KMS-11 (cell line): Measurements from ENCODE around the gene RAB3A.
A peak's percentile ranks its signal among the peaks of the same experiment; 100 is the strongest.

Experiments
- H2AFZ ChIP-seq: fragments of 200-600 bp; sonication (generic); 2 replicates; pipeline ENCODE4 v1.6.1; 2016; ENCODE audit warnings: antibody characterized with exemption, mixed run types, low read depth
- H3K27ac ChIP-seq: fragments of 200-600 bp; sonication (generic); 2 replicates; pipeline ENCODE4 v1.6.1; 2016; ENCODE audit warnings: mild to moderate bottlenecking, mixed run types
- H3K27me3 ChIP-seq: fragments of 200-600 bp; sonication (generic); 2 replicates; pipeline ENCODE4 v1.6.1; 2017; ENCODE audit warnings: mild to moderate bottlenecking, low read depth, mixed run types, moderate library complexity; ENCODE audit not compliant: insufficient read depth
- H3K36me3 ChIP-seq: fragments of 200-600 bp; sonication (generic); 2 replicates; pipeline ENCODE4 v1.6.1; 2017; ENCODE audit warnings: mild to moderate bottlenecking, mixed run types; ENCODE audit not compliant: insufficient read depth
- H3K4me1 ChIP-seq: fragments of 200-600 bp; sonication (generic); 2 replicates; pipeline ENCODE4 v1.6.1; 2016; ENCODE audit warnings: mild to moderate bottlenecking, low read depth, mixed run types; ENCODE audit not compliant: poor library complexity, severe bottlenecking
- H3K4me2 ChIP-seq: fragments of 200-600 bp; sonication (generic); 2 replicates; pipeline ENCODE4 v1.7.0; 2016; ENCODE audit warnings: mild to moderate bottlenecking, mixed run types
- H3K4me3 ChIP-seq: fragments of 200-600 bp; sonication (generic); IDR thresholded peaks from 2 replicates; pipeline ENCODE4 v1.6.1; 2017; ENCODE audit warnings: low read depth, low read length, mixed read lengths; ENCODE audit not compliant: insufficient read depth
- H3K79me2 ChIP-seq: fragments of 200-600 bp; sonication (generic); 2 replicates; pipeline ENCODE4 v1.6.1; 2016; ENCODE audit warnings: low read depth, mixed run types; ENCODE audit not compliant: insufficient read depth
- H3K9ac ChIP-seq: fragments of 200-600 bp; sonication (generic); 2 replicates; pipeline ENCODE4 v1.6.1; 2016; ENCODE audit warnings: mild to moderate bottlenecking, mixed run types
- H4K20me1 ChIP-seq: fragments of 200-600 bp; sonication (generic); 2 replicates; pipeline ENCODE4 v1.6.1; 2016; ENCODE audit warnings: mild to moderate bottlenecking, mixed run types; ENCODE audit not compliant: insufficient read depth
- CTCF ChIP-seq: fragments of 200-600 bp; sonication (generic); conservative IDR thresholded peaks from 2 replicates; pipeline ENCODE4 v1.6.1; 2017; ENCODE audit warnings: low read depth, mild to moderate bottlenecking, antibody characterized with exemption, low read length, moderate library complexity, mixed read lengths

RAB3A gene

GRCh38 chr19:18155095-18156087 lies 48.5 kb downstream of the RAB3A start:
- no peaks in the 10 kb centered on the region for H3K27me3 ChIP-seq
- no peak overlapping the region for H3K9ac ChIP-seq
- H4K20me1 ChIP-seq: no peaks in the 10 kb centered on the region
- H3K4me3 ChIP-seq: no peak overlapping the region
- peaks cover 13% of the 10 kb centered on the region for H3K4me1 ChIP-seq
- H3K4me2 ChIP-seq: no peak overlapping the region
- H2AFZ ChIP-seq: no peak overlapping the region
- H3K27ac ChIP-seq: no peak overlapping the region
- TF ChIP-seq CTCF: no peak
- H3K36me3 ChIP-seq: no peaks in the 10 kb centered on the region
- H3K79me2 ChIP-seq: no peaks in the 10 kb centered on the region

GRCh38 chr19:18153556-18154134 lies 50.2 kb downstream of the RAB3A start:
- H3K4me3 ChIP-seq: no peak overlapping the region
- no peaks in the 10 kb centered on the region for H4K20me1 ChIP-seq
- peak overlapping the region; percentile 66 for H3K4me2 ChIP-seq
- no peaks in the 10 kb centered on the region for H3K79me2 ChIP-seq
- no peak for TF ChIP-seq CTCF
- H3K4me1 ChIP-seq: peaks cover 13% of the 10 kb centered on the region
- H3K36me3 ChIP-seq: no peaks in the 10 kb centered on the region
- peak overlapping the region; percentile 21 for H3K27ac ChIP-seq
- H3K27me3 ChIP-seq: no peaks in the 10 kb centered on the region
- H2AFZ ChIP-seq: peak overlapping the region; percentile 79
- peak overlapping the region; percentile 84 for H3K9ac ChIP-seq

GRCh38 chr19:18152817-18153555 lies 50.9 kb downstream of the RAB3A start, which contains the start of gene PIK3R2:
Gene PIK3R2, plus strand, starts transcription at chr19:18153163. Its CDS starts 2,717 bp downstream, at chr19:18155880.
- H3K27ac ChIP-seq: peak within 1 kb of the TSS; percentile 79
- peak within 1 kb of the TSS; percentile 84 for H3K9ac ChIP-seq
- peak within 1 kb of the TSS; percentile 79 for H2AFZ ChIP-seq
- TF ChIP-seq CTCF: peak; percentile 45; the same call in 1 of the 2 replicates
- H3K36me3 ChIP-seq: no peaks in the 10 kb centered on the region
- H3K79me2 ChIP-seq: no peaks in the 10 kb centered on the region
- H4K20me1 ChIP-seq: no peaks in the 10 kb centered on the region
- peak within 1 kb of the TSS; percentile 85 for H3K4me2 ChIP-seq
- H3K4me1 ChIP-seq: peaks cover 13% of the 10 kb centered on the region
- no peak within 1 kb of the TSS for H3K4me3 ChIP-seq
- H3K27me3 ChIP-seq: no peaks in the 10 kb centered on the region

GRCh38 chr19:18152442-18152816 lies 51.4 kb downstream of the RAB3A start:
- Histone ChIP-seq H3K27ac (peak overlapping the region; percentile 79), H2AFZ (peak overlapping the region; percentile 55), H4K20me1 (no peaks in the 10 kb centered on the region), H3K27me3 (no peaks in the 10 kb centered on the region), H3K4me2 (peak overlapping the region; percentile 85), H3K4me3 (no peak overlapping the region), H3K4me1 (peaks cover 13% of the 10 kb centered on the region), H3K36me3 (no peaks in the 10 kb centered on the region), H3K9ac (peak overlapping the region; percentile 84), H3K79me2 (no peaks in the 10 kb centered on the region)
- peak; percentile 79 for TF ChIP-seq CTCF
